Measurements from ENCODE around the gene LSM5. TPM values are rescaled to one million over a fixed set of nuclear protein-coding genes. Genes with fewer than 3 reads are reported as not detected.

LSM5 gene
- total and polyA plus RNA-seq, 12 donors, result 10.6 to 83.8 (median 44.9) TPM

- WGBS, 4 donors, result 5 to 8% (median 6%) methylated on average over 10 of the region's 10 CpGs
- Histone ChIP-seq H3K36me3 (replicated peaks in 1 of 2) (no peaks in the 10 kb centered on the region), H3K4me3 (peak overlapping the region; percentile 84 to 99 (median 92)), H3K9me3 (replicated peaks in 1 of 3) (no peaks in the 10 kb centered on the region), H3K4me1 (replicated peaks in 1 of 2) (peaks cover 8 to 28% of the 10 kb centered on the region in 2 donors), H3K27ac (peak overlapping the region in 4 of 5 donors; percentile 94 to 100 (median 98)), H3K27me3 (no peaks in the 10 kb centered on the region)
- no peak for TF ChIP-seq POLR2A (IDR thresholded peaks at IDR 0.05)
- TF ChIP-seq, protein P1, sequence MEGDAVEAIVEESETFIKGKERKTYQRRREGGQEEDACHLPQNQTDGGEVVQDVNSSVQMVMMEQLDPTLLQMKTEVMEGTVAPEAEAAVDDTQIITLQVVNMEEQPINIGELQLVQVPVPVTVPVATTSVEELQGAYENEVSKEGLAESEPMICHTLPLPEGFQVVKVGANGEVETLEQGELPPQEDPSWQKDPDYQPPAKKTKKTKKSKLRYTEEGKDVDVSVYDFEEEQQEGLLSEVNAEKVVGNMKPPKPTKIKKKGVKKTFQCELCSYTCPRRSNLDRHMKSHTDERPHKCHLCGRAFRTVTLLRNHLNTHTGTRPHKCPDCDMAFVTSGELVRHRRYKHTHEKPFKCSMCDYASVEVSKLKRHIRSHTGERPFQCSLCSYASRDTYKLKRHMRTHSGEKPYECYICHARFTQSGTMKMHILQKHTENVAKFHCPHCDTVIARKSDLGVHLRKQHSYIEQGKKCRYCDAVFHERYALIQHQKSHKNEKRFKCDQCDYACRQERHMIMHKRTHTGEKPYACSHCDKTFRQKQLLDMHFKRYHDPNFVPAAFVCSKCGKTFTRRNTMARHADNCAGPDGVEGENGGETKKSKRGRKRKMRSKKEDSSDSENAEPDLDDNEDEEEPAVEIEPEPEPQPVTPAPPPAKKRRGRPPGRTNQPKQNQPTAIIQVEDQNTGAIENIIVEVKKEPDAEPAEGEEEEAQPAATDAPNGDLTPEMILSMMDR (IDR thresholded peaks at IDR 0.05), result no peak
- DNase-seq, result no peak
- intact Hi-C loops (cut with DNase I), result no loop called here
These were observed 6.1 kb upstream of the LSM5 start for GRCh38 chr7:32496052-32496813.

GRCh38 chr7:32495298-32496051, 5.3 kb upstream of the LSM5 start, which contains the start of gene AVL9:
TSS of gene AVL9 (plus strand) at chr7:32495489. CDS start at chr7:32495710, 221 bp downstream.
- peak within 1 kb of the TSS; percentile 87 to 100 (median 97) for H3K27ac ChIP-seq
- intact Hi-C loops (cut with DNase I), result no loop called here
- H3K4me1 ChIP-seq (replicated peaks in 1 of 2), result peaks cover under 1 to 24% of the 10 kb centered on the region in 2 donors
- H3K27me3 ChIP-seq, result no peaks in the 10 kb centered on the region
- DNase-seq, result peak; percentile 97 to 99 (median 98)
- 0 to 1% (median 0%) methylated on average over 4 to 63 of the region's 67 CpGs for WGBS, 4 donors
- peak; percentile 79 to 90 for TF ChIP-seq POLR2A (IDR thresholded peaks at IDR 0.05)
- TF ChIP-seq, protein P1 (IDR thresholded peaks at IDR 0.05), result no peak
- no peaks in the 10 kb centered on the region for H3K36me3 ChIP-seq (replicated peaks in 1 of 2)
- H3K4me3 ChIP-seq, result peak within 1 kb of the TSS; percentile 84 to 99 (median 92)
- no peaks in the 10 kb centered on the region for H3K9me3 ChIP-seq (replicated peaks in 1 of 3)

DNA sequence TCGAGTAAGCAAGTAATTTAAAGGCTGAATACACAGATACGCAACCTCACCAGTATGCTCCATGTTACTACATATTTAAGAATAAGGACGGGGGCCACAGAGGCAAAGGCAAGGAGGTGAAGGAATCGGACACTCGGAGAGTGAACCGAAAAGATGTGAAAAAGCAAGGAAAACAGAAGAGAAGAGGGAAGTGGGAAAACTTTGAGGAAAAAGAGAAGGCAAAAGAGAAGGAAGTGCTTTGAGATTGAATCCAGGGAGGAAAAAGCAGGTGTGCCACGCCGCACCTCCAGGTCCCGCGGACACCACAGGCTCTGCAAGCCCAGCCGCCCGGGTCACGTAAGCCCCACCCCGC, 4.7 kb upstream of the LSM5 start:
- Histone ChIP-seq H3K27ac (peak overlapping the region; percentile 59 to 100 (median 71)), H3K27me3 (no peaks in the 10 kb centered on the region), H3K36me3 (replicated peaks in 1 of 2) (no peaks in the 10 kb centered on the region), H3K4me3 (peak overlapping the region; percentile 15 to 90 (median 30)), H3K9me3 (replicated peaks in 1 of 3) (no peaks in the 10 kb centered on the region), H3K4me1 (replicated peaks in 1 of 2) (peaks cover 0 to 22% of the 10 kb centered on the region in 2 donors)
- WGBS, 4 donors, result 0 to 1% (median 0%) methylated on average over 7 to 14 of the region's 14 CpGs
- intact Hi-C loops (cut with DNase I), result no loop called here
- DNase-seq, result no peak
- TF ChIP-seq, protein P1 (IDR thresholded peaks at IDR 0.05), result no peak
- TF ChIP-seq POLR2A (IDR thresholded peaks at IDR 0.05), result peak in 1 of 2 donors; percentile 77

DNA sequence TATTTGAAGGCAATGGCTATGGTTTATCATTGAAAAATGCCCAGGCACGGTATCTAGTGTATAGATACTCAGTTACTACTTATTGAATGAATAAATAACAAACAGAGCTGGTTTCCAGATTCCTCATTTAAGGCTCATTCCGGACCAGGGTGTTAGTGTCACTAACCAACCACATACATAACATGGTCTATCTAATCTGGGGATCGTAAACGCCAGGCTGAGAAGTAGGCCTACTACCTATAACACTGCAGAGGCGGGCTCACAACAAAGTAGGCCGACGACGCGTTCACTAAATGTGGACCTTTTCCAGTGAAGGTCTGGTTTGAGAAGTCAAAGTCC, 423 bp downstream of the LSM5 start:
- H3K4me1 ChIP-seq (replicated peaks in 1 of 2), result peaks cover 0 to 25% of the 10 kb centered on the region in 2 donors
- H3K27ac ChIP-seq, result peak overlapping the region; percentile 72 to 87 (median 80)
- H3K9me3 ChIP-seq (replicated peaks in 1 of 3), result no peaks in the 10 kb centered on the region
- intact Hi-C loops (cut with DNase I), result no loop called here
- 0 to 3% (median 2%) methylated on average over 9 of the region's 9 CpGs for WGBS, 4 donors
- H3K36me3 ChIP-seq (replicated peaks in 1 of 2), result no peaks in the 10 kb centered on the region
- TF ChIP-seq POLR2A (IDR thresholded peaks at IDR 0.05), result no peak
- TF ChIP-seq, protein P1 (IDR thresholded peaks at IDR 0.05), result no peak
- H3K4me3 ChIP-seq, result peak overlapping the region in 3 of 4 donors; percentile 46 to 69 (median 57)
- H3K27me3 ChIP-seq, result no peaks in the 10 kb centered on the region
- no peak for DNase-seq
